Measurements from ENCODE around the gene PSRC1.

DNA sequence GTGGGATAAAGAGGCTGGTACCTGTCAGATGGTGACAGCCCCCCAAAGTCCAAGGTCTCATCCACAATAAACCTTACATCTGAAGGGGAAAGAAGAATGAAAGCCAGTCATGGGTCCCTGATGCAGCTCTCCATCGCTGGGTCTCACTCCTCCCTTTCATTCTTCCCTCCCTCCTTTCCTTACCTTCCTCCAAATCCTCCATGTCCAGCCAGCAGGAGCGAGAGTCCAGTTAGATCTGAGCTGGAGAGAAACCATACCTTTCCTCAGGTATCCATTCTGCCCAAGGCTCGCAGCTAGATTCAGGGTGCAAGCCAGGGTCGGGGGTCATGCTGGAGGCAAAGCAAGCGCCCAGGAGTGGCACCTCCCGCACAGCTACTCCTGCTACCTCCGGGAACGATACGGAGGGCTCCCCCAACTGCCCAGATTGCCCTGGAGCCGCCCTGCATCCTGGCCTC lies 421 bp downstream of the PSRC1 start:
- TF ChIP-seq, protein P1, sequence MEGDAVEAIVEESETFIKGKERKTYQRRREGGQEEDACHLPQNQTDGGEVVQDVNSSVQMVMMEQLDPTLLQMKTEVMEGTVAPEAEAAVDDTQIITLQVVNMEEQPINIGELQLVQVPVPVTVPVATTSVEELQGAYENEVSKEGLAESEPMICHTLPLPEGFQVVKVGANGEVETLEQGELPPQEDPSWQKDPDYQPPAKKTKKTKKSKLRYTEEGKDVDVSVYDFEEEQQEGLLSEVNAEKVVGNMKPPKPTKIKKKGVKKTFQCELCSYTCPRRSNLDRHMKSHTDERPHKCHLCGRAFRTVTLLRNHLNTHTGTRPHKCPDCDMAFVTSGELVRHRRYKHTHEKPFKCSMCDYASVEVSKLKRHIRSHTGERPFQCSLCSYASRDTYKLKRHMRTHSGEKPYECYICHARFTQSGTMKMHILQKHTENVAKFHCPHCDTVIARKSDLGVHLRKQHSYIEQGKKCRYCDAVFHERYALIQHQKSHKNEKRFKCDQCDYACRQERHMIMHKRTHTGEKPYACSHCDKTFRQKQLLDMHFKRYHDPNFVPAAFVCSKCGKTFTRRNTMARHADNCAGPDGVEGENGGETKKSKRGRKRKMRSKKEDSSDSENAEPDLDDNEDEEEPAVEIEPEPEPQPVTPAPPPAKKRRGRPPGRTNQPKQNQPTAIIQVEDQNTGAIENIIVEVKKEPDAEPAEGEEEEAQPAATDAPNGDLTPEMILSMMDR (IDR thresholded peaks at IDR 0.05; ENCODE audit: poor library complexity): no peak
- no peak for TF ChIP-seq EZH2 (IDR thresholded peaks at IDR 0.05; ENCODE audit: borderline replicate concordance)
